ENCODE results near the gene PDE4D.

Gene PDE4D

GRCh38 chr5:59557572-59557971 is 336.0 kb downstream of the PDE4D start:
- Mint-ChIP-seq H3K27ac (no peak overlapping the region), H3K4me1 (ENCODE audit: low read depth in 2 of 2) (no peaks in the 10 kb centered on the region), H3K27me3 (no peaks in the 10 kb centered on the region), H3K4me3 (no peak overlapping the region), H3K36me3 (ENCODE audit: insufficient read depth) (no peaks in the 10 kb centered on the region), H3K9me3 (no peaks in the 10 kb centered on the region)
- DNase-seq (no peak), ATAC-seq (replicated peaks) (no peak)

- no peaks in the 10 kb centered on the region for H3K36me3 Mint-ChIP-seq (ENCODE audit: insufficient read depth)
- ATAC-seq (replicated peaks) (no peak), DNase-seq (no peak)
- H3K4me3 Mint-ChIP-seq, result no peak overlapping the region
- no peaks in the 10 kb centered on the region for H3K9me3 Mint-ChIP-seq
- H3K4me1 Mint-ChIP-seq (ENCODE audit: low read depth in 2 of 2), result no peaks in the 10 kb centered on the region
- H3K27me3 Mint-ChIP-seq, result no peaks in the 10 kb centered on the region
- no peak overlapping the region for H3K27ac Mint-ChIP-seq
These were observed 337.9 kb downstream of the PDE4D start for GRCh38 chr5:59555596-59555995.

- no peaks in the 10 kb centered on the region for H3K27me3 Mint-ChIP-seq
- DNase-seq (no peak), ATAC-seq (replicated peaks) (no peak)
- no peak overlapping the region for H3K27ac Mint-ChIP-seq
- H3K4me3 Mint-ChIP-seq, result no peak overlapping the region
- no peaks in the 10 kb centered on the region for H3K9me3 Mint-ChIP-seq
- H3K4me1 Mint-ChIP-seq (ENCODE audit: low read depth in 2 of 2), result no peaks in the 10 kb centered on the region
- no peaks in the 10 kb centered on the region for H3K36me3 Mint-ChIP-seq (ENCODE audit: insufficient read depth)
These were observed 339.0 kb downstream of the PDE4D start for GRCh38 chr5:59554501-59554900.

GRCh38 chr5:59553992-59554391 is 339.5 kb downstream of the PDE4D start:
- Mint-ChIP-seq H3K36me3 (ENCODE audit: insufficient read depth) (no peaks in the 10 kb centered on the region), H3K4me3 (no peak overlapping the region), H3K27me3 (no peaks in the 10 kb centered on the region), H3K4me1 (ENCODE audit: low read depth in 2 of 2) (no peaks in the 10 kb centered on the region), H3K27ac (no peak overlapping the region), H3K9me3 (no peaks in the 10 kb centered on the region)
- DNase-seq (no peak), ATAC-seq (replicated peaks) (no peak)

GRCh38 chr5:59548807-59549357 is 344.6 kb downstream of the PDE4D start:
- Mint-ChIP-seq H3K36me3 (ENCODE audit: insufficient read depth) (no peaks in the 10 kb centered on the region), H3K4me1 (ENCODE audit: low read depth in 2 of 2) (no peaks in the 10 kb centered on the region), H3K4me3 (no peak overlapping the region), H3K27me3 (no peaks in the 10 kb centered on the region), H3K9me3 (peaks cover 0 to under 1% of the 10 kb centered on the region in 2 donors), H3K27ac (no peak overlapping the region)
- no peak for DNase-seq
- ATAC-seq (replicated peaks), result no peak

- ATAC-seq (replicated peaks), result no peak
- H3K36me3 Mint-ChIP-seq (ENCODE audit: insufficient read depth), result no peaks in the 10 kb centered on the region
- H3K4me1 Mint-ChIP-seq (ENCODE audit: low read depth in 2 of 2), result no peaks in the 10 kb centered on the region
- H3K27me3 Mint-ChIP-seq, result no peaks in the 10 kb centered on the region
- no peak overlapping the region for H3K4me3 Mint-ChIP-seq
- H3K9me3 Mint-ChIP-seq, result peaks cover 0 to 2% of the 10 kb centered on the region in 2 donors
- no peak overlapping the region for H3K27ac Mint-ChIP-seq
- DNase-seq, result no peak
These were observed 345.8 kb downstream of the PDE4D start for GRCh38 chr5:59547731-59548130.

GRCh38 chr5:59544573-59544972 is 349.0 kb downstream of the PDE4D start:
- Mint-ChIP-seq H3K27me3 (no peaks in the 10 kb centered on the region), H3K9me3 (peaks cover 0 to 6% of the 10 kb centered on the region in 2 donors), H3K4me3 (no peak overlapping the region), H3K4me1 (ENCODE audit: low read depth in 2 of 2) (no peaks in the 10 kb centered on the region), H3K27ac (no peak overlapping the region), H3K36me3 (ENCODE audit: insufficient read depth) (no peaks in the 10 kb centered on the region)
- ATAC-seq (replicated peaks) (no peak), DNase-seq (no peak)

GRCh38 chr5:59543821-59544442 is 349.6 kb downstream of the PDE4D start:
- Mint-ChIP-seq H3K4me3 (no peak overlapping the region), H3K27me3 (no peaks in the 10 kb centered on the region), H3K36me3 (ENCODE audit: insufficient read depth) (no peaks in the 10 kb centered on the region), H3K27ac (no peak overlapping the region), H3K9me3 (peaks cover 0 to 6% of the 10 kb centered on the region in 2 donors), H3K4me1 (ENCODE audit: low read depth in 2 of 2) (no peaks in the 10 kb centered on the region)
- DNase-seq (no peak), ATAC-seq (replicated peaks) (no peak)

GRCh38 chr5:59542851-59543820 is 350.4 kb downstream of the PDE4D start:
- H3K9me3 Mint-ChIP-seq, result peaks cover 0 to 13% of the 10 kb centered on the region in 2 donors
- ATAC-seq (replicated peaks) (no peak), DNase-seq (no peak)
- no peak overlapping the region for H3K4me3 Mint-ChIP-seq
- H3K27me3 Mint-ChIP-seq, result no peaks in the 10 kb centered on the region
- no peaks in the 10 kb centered on the region for H3K36me3 Mint-ChIP-seq (ENCODE audit: insufficient read depth)
- no peaks in the 10 kb centered on the region for H3K4me1 Mint-ChIP-seq (ENCODE audit: low read depth in 2 of 2)
- H3K27ac Mint-ChIP-seq, result no peak overlapping the region

- ATAC-seq (replicated peaks), result no peak
These were observed 351.2 kb downstream of the PDE4D start for GRCh38 chr5:59542306-59542705.

GRCh38 chr5:59540366-59540765 is 353.2 kb downstream of the PDE4D start:
- DNase-seq (no peak), ATAC-seq (replicated peaks) (no peak)
- Mint-ChIP-seq H3K27me3 (no peaks in the 10 kb centered on the region), H3K4me1 (ENCODE audit: low read depth in 2 of 2) (no peaks in the 10 kb centered on the region), H3K4me3 (no peak overlapping the region), H3K36me3 (ENCODE audit: insufficient read depth) (peaks cover 3% of the 10 kb centered on the region), H3K9me3 (peaks cover 0 to 13% of the 10 kb centered on the region in 2 donors), H3K27ac (no peak overlapping the region)

More at GRCh38 chr5:59542306-59542705, 351.2 kb downstream of the PDE4D start:
- Mint-ChIP-seq H3K27me3 (no peaks in the 10 kb centered on the region), H3K4me3 (no peak overlapping the region), H3K27ac (no peak overlapping the region), H3K9me3 (peaks cover 0 to 13% of the 10 kb centered on the region in 2 donors), H3K36me3 (ENCODE audit: insufficient read depth) (no peaks in the 10 kb centered on the region), H3K4me1 (ENCODE audit: low read depth in 2 of 2) (no peaks in the 10 kb centered on the region)
- no peak for DNase-seq

- Mint-ChIP-seq H3K27me3 (no peaks in the 10 kb centered on the region), H3K4me1 (ENCODE audit: low read depth in 2 of 2) (no peaks in the 10 kb centered on the region), H3K36me3 (ENCODE audit: insufficient read depth) (peaks cover 3% of the 10 kb centered on the region), H3K27ac (no peak overlapping the region), H3K9me3 (peaks cover 0 to 11% of the 10 kb centered on the region in 2 donors), H3K4me3 (no peak overlapping the region)
- DNase-seq, result no peak
- no peak for ATAC-seq (replicated peaks)
These were observed 354.8 kb downstream of the PDE4D start for GRCh38 chr5:59538750-59539121.

GRCh38 chr5:59537961-59538749 is 355.4 kb downstream of the PDE4D start:
- Mint-ChIP-seq H3K4me1 (ENCODE audit: low read depth in 2 of 2) (no peaks in the 10 kb centered on the region), H3K36me3 (ENCODE audit: insufficient read depth) (peaks cover 3% of the 10 kb centered on the region), H3K9me3 (peaks cover 0 to 11% of the 10 kb centered on the region in 2 donors), H3K27me3 (no peaks in the 10 kb centered on the region), H3K27ac (no peak overlapping the region), H3K4me3 (no peak overlapping the region)
- ATAC-seq (replicated peaks) (no peak), DNase-seq (no peak)

Measured in effector memory CD8-positive, alpha-beta T cell (primary cell).